HG03575 (cell line): ENCODE data around the gene MDP1.
"Not testable (repeated sequence)": the region's sequence is repeated elsewhere in the genome, so short reads cannot be mapped to it uniquely, and the experiment has no call there.

Experiments
- ATAC-seq: cut with Tn5 transposase; IDR thresholded peaks from one replicate; pipeline ENCODE4 v1.9.1; 2021; ENCODE audit not compliant: unreplicated experiment, insufficient number of reproducible peaks, low FRiP score; ENCODE audit errors: extremely low read depth

Gene MDP1

DNA sequence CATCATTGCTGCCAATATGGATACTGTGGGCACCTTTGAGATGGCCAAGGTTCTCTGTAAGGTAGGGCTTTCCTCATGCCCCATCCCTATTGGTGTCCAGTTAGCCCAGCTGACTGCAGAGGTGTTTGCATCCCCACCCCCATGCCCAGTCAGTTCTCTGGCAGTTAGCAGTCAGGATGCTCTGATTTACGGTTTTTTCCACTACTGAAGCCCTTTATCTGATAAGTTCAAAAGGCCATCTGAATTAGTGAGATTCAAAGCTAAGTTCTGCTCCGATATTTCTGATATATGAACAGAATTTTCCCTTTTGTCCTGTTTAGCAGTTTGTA lies 17.6 kb upstream of the MDP1 start:
- no peak for ATAC-seq

DNA sequence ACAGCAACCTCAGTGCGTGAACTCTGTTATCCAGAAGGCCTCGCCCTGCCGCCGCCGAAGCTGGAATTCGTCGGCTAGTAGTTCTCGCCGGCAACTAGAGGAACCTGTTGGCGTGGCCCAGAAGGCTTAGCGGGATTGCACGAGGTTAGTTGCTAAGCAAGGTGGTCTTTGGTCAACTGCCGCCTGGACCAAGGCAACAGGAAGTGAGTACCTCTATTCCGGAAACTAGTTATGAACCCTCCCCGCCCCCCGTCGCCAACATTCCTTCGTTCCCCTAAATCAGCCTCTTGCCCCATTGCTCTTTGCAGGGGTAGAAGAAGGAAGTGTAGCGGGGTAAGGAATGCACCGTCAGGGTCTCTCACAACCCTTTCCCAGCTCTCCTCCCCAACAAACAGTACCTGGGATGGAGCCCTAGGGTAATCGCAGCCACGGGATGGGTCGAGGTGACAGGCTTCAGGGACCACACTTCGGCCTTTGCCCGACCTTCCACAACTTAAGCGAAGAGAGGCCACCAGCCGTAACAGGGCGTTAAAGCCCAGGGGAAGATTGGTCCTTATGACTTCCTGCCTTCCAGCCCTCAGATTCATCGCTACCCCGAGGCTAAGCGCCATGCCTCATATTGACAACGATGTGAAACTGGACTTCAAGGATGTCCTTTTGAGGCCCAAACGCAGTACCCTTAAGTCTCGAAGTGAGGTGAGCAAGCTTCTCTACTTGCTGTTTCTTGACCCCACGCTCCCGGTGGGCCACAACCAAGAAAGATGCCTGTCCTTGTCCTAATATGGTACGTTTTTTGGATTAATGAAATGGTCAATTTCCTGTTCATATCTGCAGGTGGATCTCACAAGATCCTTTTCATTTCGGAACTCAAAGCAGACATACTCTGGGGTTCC lies 17.0 kb upstream of the MDP1 start, which contains the start of gene GMPR2:
Gene GMPR2, plus strand, starts transcription at position 285 of the 893 bp plus-strand sequence. Its CDS starts 325 bp downstream, at position 610.
- no peak for ATAC-seq

DNA sequence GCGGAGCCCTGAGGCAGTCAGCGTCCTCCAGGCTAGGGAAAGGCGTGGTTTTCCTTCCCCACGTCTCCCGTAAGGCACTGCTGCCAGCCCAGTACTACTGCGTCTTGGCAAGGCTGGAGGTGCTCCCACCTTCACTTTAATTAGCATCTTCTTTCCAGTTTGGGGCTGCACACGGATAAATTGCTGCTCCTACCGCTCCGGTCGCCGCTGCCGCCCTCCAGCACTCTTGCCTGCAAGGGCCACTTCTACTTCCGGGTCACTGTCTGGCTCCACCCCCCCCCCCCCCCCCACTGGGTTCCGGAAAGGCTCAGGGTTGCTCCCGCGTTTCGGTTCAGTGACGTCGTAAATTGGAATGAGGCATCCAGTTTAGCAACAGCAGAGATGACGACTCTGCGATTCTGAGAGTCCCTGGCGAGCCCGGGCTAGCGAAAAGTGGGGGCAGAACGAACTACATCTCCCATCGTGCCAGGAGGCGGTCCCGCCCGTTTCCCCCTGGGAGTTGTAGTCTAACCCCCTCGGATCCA lies 16.3 kb upstream of the MDP1 start, which contains the start of gene NEDD8:
Gene NEDD8, minus strand, starts transcription at position 247 of the 524 bp plus-strand sequence. Its CDS starts 100 bp downstream, at position 147.
- ATAC-seq = no peak

DNA sequence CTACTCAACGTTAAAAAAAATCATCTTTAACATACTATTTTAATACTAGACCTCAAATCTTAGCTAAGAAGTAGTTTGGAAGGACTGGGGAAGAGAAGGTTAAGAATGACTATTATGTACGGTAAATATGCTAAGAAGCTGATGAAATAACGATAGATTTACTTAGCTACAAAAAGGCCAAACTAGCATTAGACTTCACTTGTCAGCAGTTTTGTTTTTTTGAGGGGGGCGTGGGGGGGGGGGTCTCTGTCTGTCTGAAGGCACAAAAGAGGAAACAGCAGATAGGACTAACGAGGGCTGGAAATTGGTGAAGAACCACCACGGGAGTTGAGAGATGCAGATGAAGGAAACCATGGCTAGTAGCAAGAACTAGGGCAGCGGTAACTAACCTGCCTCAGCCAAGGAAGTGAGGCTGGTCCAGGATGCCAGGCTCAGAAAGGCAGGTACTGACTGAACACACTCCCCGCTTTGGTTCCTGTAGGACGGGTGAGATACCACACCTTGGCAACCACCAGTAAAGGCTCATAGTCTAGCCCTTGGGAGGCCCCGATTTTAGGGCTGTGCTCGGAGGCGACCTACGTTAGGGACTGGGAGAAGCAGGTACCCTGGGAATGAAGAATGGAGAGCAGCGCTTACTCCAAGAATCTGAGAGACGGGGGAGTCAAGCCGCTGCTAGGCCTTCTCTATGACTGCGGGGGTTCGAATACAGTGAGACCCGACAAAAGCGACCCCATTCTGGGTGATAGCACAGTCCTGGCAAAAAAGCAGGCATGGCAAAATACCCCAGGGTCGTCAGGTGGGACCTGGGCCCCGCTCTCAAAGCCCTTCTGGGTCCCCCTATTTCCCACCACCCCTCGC lies 15.6 kb upstream of the MDP1 start:
- no peak for ATAC-seq

DNA sequence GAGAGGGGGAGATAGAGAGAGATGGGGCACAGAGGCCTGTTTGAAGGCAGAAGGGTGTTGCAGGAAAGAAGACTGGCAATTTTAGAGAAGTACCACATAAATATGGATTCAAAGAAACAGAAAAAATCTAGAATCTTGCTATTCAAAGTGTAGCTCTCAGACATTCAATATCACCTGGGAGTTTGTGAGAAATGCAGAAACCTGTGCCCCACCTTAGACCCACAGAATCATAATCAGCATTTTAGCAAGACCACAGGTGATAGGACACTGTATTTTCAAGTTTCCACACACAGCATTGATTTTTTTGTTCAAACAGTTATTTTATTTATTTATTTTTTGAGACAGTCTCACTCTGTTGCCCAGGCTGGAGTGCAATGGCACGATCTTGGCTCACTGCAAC lies 13.0 kb upstream of the MDP1 start:
- ATAC-seq = no peak

DNA sequence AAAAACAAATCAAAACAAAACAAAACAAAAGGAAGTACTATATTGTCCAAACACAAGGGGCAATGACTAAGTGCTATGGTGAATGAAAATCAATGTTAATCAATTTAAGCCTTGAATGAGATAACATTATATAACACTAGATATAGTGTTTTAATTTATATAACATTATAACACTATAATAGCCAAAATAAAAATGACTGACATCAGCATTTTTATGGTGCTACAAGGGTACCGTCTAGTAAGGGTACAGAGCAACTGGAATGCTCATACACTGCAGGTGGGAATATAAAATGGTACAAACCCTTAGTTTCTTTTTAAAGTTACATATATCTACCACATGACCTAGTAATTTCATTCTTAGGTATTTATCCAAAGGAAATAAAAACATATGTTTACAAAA lies 10.6 kb upstream of the MDP1 start:
- no peak for ATAC-seq

DNA sequence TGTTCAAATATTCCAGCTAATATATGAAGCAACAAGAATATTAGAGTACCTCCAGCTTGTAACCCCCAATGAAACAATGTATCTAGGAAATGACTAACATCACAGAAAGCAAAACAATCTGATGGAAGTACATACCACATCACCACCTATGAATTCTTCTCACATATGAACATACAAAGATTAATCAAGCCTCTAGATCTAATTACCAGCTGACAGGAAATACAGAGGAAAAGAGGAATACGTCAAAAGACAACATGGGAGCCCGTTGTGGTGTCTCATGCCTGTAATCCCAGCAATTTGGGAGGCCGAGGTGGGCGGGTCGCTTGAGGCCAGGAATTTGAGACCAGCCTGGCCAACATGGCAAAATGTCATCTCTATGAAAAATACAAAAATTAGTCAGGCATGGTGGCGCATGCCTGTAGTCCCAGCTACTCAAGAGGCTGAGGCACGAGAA lies 8.8 kb upstream of the MDP1 start:
- no peak for ATAC-seq

DNA sequence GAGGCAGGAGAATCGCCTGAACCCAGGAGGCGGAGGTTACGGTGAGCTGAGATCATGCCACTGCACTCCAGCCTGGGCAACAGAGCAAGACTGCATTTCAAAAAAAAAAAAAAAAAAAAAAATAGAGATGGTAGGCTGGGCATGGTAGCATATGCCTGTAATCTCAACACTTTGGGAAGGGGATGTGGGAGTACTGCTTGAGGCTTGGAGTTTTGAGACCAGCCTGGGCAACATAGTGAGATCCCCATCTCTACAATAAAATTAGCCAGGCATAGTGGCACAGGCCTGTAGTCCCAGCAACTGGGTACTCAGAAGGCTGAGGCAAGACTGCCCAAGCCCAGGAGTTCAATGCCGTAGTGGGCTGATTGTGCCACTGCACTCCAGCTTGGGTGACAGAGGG lies 7.1 kb upstream of the MDP1 start:
- not testable (repeated sequence) for ATAC-seq

DNA sequence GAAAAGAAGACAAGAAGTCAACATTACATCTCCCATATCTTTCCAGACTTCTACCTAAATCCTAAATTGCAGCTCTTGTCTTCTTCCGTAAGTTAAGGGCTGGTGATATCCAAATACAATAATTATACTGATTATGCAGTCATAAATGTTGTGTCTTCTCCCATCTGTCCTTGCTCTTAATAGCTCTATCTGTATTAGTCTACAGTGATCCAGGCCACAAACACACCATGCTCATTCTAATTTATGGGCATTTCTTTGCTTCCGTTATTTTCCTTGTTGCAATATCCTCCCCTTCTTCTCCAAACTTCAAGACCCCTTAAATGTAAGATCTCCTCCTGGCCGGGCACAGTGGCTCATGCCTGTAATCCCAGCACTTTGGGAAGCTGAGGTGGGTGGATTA lies 3.7 kb upstream of the MDP1 start:
- no peak for ATAC-seq

DNA sequence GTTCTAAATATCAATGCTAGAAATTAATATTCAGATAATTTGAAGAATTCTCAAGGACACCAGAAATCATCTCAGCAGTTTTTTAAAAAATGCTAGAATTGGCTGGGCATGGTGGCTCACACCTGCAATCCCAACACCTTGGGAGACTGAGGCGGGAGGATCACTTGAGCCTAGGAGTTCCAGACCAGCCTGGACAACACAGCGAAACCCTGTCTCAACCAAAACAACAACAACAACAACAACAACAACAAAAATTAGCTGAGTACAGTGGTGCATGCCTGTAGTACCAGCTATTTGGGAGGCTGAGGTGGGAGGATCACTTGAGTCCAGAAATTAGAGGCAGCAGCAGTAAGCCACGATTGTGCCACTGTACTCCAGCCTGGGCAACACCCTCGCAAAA lies 3.2 kb upstream of the MDP1 start:
- no peak for ATAC-seq

DNA sequence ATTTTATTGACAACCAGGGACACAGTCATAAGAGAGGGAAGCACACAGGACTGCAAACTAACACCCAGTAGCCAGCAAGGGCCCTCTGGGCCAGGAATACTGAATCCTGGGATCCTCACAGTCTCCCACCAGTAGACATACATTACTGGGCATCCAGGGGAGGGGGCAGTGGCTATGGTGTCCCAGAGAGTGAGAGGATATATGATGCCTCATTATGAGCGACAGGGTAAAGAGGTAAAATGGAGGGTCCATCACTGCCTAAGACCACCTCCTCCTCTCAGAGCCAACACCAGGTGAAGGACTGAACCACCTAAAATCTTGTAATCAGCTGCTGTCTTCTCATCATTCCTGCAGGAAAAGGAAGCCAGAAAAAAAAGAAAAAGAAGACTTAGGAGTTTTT lies 1.0 kb upstream of the MDP1 start:
- not testable (repeated sequence) for ATAC-seq

DNA sequence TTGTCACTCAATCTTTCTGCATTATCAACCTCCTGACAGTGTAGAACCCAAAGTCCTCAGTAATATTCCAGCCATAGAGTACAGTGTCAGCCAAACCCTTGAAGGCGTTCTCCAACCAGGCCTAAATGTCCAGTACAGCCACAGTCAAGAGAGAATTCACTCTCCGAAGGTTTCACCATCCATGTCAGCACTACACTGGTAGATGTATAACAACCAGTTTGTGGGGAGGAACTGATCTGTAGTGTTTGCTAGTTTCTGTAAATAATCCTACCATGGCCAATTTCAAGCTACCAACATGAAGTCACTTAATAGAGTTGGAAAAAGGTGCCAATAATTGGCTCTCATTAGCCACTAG lies 456 bp upstream of the MDP1 start:
- no peak for ATAC-seq

DNA sequence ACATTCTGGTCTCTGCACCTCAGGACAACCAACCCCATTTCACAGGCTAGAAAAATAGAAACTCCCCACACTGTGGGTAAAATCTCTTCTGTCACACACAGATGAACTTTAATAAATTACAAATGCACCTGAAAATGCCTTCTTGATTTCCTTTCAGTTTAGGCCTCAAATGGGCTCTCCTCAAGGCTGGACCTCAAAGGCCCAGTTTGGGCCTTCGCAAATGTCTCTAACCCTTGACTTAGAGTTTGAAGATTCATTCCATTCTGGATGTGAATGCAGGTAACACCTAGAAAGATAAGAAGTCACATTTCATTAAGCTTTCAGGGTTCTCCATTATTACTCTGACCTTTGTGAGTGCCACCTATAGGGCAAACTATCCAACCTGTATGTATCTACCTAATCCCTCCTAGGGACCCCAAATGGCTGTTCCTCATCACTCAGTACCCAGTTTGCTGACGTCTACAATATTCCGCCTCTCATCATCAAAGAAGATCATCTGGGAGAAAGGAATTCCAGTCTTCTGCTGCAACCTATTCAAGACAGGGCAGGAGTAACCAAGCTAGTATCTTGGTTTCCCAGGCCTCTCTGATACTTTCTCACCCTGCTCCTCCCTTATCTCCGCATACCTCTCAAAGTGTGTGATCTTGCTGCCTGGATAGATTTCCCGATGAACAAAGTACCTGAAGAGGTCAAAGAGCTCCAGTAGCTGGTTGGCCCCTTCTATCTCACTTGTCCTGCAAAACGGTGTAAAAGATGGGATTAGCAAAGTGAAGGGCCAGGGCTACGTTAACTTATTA lies 1.8 kb downstream of the MDP1 start:
- ATAC-seq = no peak

DNA sequence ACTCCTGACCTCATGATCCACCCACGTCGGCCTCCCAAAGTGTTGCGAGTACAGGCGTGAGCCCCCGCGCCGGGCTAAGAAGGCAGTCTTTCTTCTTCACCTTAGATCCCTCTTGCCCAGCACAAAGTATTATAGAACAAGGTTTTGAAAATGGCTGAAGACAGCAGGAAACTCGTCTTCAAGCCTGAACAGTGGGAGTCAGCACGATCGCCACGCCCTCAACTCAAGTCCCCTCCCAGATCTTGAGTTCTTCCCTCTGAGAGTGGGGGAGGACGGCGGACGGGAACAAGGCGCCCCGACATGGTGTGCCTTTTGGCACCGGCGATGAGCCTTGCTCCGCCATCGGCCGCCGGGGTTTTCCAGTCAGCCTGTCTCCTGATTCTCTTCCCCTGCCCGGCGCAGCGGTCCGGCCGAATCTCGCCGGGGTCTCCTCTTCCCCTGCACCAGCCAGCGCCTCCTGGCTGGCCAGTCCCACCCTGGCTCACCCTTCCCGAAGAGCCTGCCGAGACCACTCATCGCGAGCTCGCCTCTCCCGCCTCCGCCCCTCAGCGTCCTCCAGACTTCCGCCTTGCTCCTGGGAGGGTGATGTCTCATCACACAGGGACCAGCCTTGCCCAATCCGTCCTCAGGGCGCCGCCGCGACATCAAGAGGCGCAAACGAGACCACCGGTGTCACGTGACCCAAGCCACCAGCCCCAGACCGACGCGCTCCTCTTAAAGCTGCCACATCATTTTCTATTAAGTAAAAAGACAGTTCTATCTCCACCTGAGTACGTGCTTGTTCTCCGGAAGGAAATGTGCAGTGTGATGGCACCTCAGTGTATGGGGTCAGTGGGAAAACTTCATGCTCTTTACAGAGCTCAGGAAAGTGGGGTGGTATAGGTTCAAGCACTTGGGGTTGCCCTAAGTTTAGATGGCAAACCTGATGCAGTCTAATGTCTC lies 2.7 kb downstream of the MDP1 start, which contains the start of gene CHMP4A:
Gene CHMP4A, minus strand, starts transcription at position 565 of the 942 bp plus-strand sequence. Its CDS starts 49 bp downstream, at position 516.
- peak; percentile 37 for ATAC-seq

DNA sequence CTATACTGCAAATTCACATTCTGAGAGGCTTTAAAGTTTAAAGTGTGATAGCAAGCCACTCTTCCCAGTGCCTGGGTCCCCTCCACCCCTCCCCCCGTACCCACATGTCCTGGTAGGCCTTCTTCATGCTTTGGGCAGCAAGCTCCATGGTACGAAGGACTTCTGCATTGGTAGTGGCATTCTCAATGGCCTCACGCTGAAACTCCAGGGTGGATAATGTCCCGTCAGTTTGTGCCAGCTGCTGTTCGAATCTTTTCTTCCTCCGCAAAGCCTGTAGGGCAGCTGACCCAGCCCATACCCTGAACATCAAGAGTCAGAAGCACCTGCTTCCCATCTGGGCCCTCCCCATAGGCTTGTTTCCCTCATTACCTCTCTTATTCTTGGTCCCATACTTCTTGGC lies 4.6 kb downstream of the MDP1 start:
- ATAC-seq = no peak

DNA sequence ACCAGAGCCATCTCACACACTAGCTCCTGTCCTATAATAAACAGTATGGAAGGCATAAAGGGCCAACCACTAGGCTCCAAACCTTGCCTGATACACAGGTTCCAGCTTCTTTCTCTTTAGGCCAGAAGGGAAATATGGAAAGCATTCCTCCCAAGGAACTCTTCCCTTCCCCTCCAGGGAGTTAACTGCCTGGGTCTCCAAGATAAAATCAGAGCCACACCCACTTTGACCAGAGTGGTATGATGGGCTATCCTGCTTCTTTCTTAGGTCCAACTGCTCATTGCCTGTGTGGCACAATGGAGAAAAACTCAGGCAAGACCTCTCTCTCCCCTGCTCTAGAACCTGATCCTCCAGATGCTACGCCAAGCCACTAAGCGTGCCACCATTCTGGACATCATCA lies 8.2 kb downstream of the MDP1 start:
- ATAC-seq = no peak

DNA sequence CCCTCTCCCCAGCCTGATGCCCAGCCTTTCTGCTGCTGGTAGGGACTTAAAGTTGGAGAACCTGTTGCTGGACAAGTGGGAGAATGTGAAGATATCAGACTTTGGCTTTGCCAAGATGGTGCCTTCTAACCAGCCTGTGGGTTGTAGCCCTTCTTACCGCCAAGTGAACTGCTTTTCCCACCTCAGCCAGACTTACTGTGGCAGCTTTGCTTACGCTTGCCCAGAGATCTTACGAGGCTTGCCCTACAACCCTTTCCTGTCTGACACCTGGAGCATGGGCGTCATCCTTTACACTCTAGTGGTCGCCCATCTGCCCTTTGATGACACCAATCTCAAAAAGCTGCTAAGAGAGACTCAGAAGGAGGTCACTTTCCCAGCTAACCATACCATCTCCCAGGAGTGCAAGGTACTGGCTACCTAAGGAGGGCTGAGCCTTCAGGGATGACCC lies 8.7 kb downstream of the MDP1 start:
- ATAC-seq = no peak
